ENCODE measurements around the gene ZNF440.
"Not testable (repeated sequence)": the region's sequence is repeated elsewhere in the genome, so short reads cannot be mapped to it uniquely, and the experiment has no call there.

The ZNF440 gene

DNA sequence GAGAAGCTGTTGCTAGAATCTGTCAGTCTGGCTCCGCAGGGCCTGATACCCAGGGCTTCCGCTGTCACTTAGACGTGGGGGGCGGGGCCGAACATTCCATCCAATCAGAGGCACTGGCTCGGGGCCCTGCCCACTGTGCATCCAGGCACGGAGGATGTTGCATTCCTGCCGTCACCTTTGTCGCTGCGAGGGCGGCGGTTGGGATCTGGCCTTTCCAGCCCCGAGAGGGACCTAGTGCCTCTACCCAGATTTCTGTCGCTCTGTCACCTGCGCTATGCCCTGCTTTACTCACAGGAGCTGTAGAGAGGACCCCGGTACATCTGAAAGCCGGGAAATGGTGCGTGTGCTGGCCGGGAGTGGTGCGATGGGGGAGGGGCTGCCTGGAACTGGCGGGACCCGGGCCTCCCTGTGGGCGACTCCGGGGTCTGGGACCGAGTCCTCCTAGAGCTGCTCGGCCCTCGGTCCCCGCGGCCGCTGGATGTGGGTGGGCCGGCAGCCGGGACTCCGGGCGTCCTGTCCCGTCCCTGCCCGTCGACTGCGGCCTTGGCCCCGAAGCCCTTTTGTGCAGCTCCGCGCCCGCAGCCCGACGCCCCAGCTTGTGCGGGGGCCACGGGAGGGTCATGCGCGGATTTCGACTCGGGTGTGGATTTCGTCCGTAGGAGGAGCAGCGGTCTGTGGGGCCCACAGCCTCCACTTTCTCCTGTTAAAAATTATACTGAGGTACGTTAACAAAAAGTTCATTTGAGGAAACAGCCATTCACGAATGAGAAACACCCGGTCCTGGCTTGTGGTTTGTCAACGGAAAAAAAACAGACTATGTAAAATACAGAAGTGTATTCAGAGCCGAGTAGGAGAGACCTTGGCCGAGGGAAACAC lies 34.8 kb downstream of the ZNF440 start, which contains the start of gene ZNF439:
Gene ZNF439 (plus strand): TSS at position 133 of the 876 bp plus-strand sequence. CDS start 142 bp downstream, at position 275.
- Histone ChIP-seq H3K4me1 (no peaks in the 10 kb centered on the region), H3K4me3 (no peak within 1 kb of the TSS), H3K9me3 (0 out of 2 replicates have a peak, but pooled peaks cover 6% of the 10 kb centered on the region), H3K27me3 (ENCODE audit: low read depth) (no peaks in the 10 kb centered on the region), H3K36me3 (replicated peaks) (no peaks in the 10 kb centered on the region)
- DNase-seq (ENCODE audit: low spot score in 2 of 2): no peak
- in situ Hi-C loops (cut with MboI; ENCODE audit: low sequenced_read_pairs): no loop called here

DNA sequence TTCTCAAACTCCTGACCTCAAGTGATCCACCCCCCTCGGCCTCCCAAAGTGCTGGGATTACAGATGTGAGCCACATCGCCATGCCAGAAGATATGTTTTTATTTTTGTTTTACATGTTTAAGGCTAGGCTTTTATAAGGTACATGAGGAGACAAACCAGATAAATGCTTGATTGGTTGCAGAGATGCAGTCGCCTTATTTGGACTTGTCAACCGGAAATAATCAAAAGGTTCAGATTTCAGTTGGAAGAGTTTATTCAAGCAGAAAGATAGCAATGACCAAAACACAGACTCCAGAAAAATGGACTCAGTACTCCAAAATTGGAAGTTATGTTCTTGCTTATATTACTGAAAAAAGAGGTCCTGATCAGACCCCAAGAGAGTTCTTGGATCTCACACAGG lies 36.2 kb downstream of the ZNF440 start:
- H3K4me1 ChIP-seq; H3K36me3 ChIP-seq (replicated peaks); H3K9me3 ChIP-seq; in situ Hi-C loops (cut with MboI; ENCODE audit: low sequenced_read_pairs); DNase-seq (ENCODE audit: low spot score in 2 of 2); H3K27me3 ChIP-seq (ENCODE audit: low read depth); H3K4me3 ChIP-seq: not testable (repeated sequence)

DNA sequence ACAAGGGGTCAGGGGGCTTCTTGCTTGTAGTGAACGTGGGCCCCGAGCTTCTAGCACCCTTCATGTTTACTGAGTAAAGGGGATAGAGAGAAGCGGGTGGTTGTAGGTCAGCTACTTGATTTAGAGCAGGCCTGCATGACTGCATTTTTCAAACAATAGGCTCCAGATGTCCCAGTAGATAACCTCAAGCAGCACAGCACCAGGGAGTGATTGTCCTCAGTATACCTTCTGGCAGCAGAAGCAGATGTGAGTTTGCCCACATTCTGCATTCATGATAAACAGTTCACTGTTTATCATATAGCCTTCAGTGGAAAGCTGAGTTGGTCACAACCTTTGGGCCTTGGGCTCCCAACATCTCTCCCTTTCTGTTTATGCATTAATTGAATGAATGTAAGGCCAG lies 39.3 kb downstream of the ZNF440 start:
- in situ Hi-C loops (cut with MboI; ENCODE audit: low sequenced_read_pairs): no loop called here
- Histone ChIP-seq H3K9me3 (0 out of 2 replicates have a peak, but pooled peaks cover 6% of the 10 kb centered on the region), H3K4me3 (no peak overlapping the region), H3K27me3 (ENCODE audit: low read depth) (no peaks in the 10 kb centered on the region), H3K36me3 (replicated peaks) (no peaks in the 10 kb centered on the region), H3K4me1 (no peaks in the 10 kb centered on the region)
- DNase-seq (ENCODE audit: low spot score in 2 of 2): no peak

DNA sequence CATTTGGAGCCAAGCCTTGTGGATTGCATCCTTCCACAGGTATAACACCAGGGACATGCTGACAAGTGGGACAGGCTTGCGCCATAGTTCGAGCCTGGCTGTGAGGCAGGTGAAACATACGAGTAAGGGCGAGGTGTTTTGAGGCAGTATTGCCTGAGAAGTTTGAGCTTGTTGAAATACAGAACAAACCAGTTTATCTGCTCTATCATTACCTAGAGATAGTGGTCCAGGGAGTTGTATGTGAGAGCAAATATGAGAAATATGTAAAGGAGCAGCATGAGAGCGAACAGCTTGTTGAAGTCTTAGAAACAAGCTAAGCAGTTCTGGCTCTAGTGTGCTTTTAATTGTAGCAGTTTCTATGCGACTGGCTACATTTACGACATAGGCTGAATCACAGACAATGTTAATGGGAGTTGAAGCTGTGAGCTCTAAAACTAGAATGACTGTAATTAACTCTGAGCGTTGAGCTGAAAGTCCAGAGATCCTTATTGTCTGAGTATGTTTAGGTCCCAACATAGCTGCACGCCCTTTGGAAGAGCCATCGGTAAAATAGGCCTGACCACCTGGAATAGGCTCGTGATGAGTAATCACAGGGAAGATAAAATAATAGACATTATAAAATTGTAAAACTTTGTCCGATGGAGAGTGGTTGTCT lies 42.6 kb downstream of the ZNF440 start:
- in situ Hi-C loops (cut with MboI; ENCODE audit: low sequenced_read_pairs): no loop called here
- no peaks in the 10 kb centered on the region for H3K27me3 ChIP-seq (ENCODE audit: low read depth)

DNA sequence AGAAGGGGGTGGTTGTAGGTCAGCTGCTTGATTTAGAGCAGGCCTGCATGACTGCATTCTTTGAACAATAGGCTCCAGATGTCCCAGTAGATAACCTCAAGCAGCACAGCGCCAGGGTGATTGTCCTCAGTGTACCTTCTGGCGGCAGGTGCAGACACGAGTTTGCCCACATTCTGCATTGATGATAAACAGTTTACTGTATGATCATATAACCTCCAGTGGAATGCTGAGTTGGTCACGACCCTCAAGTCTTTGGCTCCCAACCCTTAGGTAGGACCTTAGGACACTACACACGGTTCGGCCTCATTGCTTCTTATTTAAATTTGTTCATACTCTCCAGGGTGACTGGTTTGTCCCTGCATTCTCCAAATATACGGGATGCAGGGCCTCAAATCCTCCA lies 46.6 kb downstream of the ZNF440 start:
- in situ Hi-C loops (cut with MboI; ENCODE audit: low sequenced_read_pairs): no loop called here
- no peak overlapping the region for H3K4me3 ChIP-seq
- H3K9me3 ChIP-seq: no peaks in the 10 kb centered on the region
- H3K27me3 ChIP-seq (ENCODE audit: low read depth): no peaks in the 10 kb centered on the region
- no peaks in the 10 kb centered on the region for H3K4me1 ChIP-seq
- H3K36me3 ChIP-seq (replicated peaks): no peaks in the 10 kb centered on the region
- DNase-seq (ENCODE audit: low spot score in 2 of 2): no peak

More for the DNA sequence above, 42.6 kb downstream of the ZNF440 start:
- Histone ChIP-seq H3K4me1 (no peaks in the 10 kb centered on the region), H3K36me3 (replicated peaks) (no peaks in the 10 kb centered on the region), H3K9me3 (0 out of 2 replicates have a peak, but pooled peaks cover 6% of the 10 kb centered on the region), H3K4me3 (no peak overlapping the region)
- DNase-seq (ENCODE audit: low spot score in 2 of 2): no peak

DNA sequence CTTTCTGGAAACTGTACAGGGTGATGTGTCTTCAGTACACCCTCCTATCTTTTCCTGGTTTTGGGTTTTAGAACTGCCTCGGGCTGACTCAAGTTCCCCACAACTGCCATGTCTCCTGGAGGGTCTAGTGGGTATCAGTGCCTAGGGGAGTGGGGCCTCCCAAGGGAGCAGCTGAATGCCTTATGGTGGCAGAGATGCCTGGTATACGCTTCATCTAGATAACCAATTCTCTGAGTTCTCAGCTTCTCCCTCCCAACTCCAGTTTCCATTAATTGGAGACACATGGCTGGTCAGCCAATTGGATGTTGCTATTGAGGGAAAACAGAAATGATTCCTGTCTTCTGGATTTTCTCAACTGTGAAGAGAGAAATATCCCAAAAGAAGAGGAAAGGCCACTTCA lies 47.2 kb downstream of the ZNF440 start:
- in situ Hi-C loops (cut with MboI; ENCODE audit: low sequenced_read_pairs): no loop called here
- Histone ChIP-seq H3K4me3 (no peak overlapping the region), H3K36me3 (replicated peaks) (no peaks in the 10 kb centered on the region), H3K4me1 (no peaks in the 10 kb centered on the region), H3K9me3 (no peaks in the 10 kb centered on the region), H3K27me3 (ENCODE audit: low read depth) (no peaks in the 10 kb centered on the region)
- no peak for DNase-seq (ENCODE audit: low spot score in 2 of 2)

DNA sequence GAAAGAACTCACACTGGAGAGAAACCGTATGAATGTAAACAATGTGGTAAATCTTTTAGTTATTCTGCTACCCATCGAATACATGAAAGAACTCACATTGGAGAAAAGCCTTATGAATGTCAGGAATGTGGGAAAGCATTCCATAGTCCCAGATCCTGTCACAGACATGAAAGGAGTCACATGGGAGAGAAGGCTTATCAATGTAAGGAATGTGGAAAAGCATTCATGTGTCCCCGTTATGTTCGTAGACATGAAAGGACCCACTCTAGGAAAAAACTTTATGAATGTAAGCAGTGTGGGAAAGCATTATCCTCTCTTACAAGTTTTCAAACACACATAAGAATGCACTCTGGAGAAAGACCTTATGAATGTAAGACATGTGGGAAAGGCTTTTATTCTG lies 53.7 kb downstream of the ZNF440 start:
- H3K4me1 ChIP-seq; H3K9me3 ChIP-seq; in situ Hi-C loops (cut with MboI; ENCODE audit: low sequenced_read_pairs); DNase-seq (ENCODE audit: low spot score in 2 of 2); H3K27me3 ChIP-seq (ENCODE audit: low read depth); H3K4me3 ChIP-seq; H3K36me3 ChIP-seq (replicated peaks): not testable (repeated sequence)

DNA sequence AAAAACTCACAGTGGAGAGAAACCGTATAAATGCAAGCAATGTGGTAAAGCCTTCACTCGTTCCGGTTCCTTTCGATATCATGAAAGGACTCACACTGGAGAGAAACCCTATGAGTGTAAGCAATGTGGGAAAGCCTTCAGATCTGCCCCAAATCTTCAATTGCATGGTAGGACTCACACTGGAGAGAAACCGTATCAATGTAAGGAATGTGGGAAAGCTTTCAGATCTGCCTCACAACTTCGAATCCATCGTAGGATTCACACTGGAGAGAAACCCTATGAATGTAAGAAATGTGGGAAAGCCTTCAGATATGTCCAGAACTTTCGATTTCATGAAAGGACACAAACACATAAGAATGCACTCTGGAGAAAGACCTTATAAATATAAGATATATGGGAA lies 54.1 kb downstream of the ZNF440 start:
- peaks cover 5% of the 10 kb centered on the region; the same call in 1 of the 2 replicates for H3K9me3 ChIP-seq
- no peak for DNase-seq (ENCODE audit: low spot score in 2 of 2)
- H3K27me3 ChIP-seq (ENCODE audit: low read depth): no peaks in the 10 kb centered on the region
- no peaks in the 10 kb centered on the region for H3K4me1 ChIP-seq
- no peaks in the 10 kb centered on the region for H3K36me3 ChIP-seq (replicated peaks)
- in situ Hi-C loops (cut with MboI; ENCODE audit: low sequenced_read_pairs): no loop called here
- no peak overlapping the region for H3K4me3 ChIP-seq

DNA sequence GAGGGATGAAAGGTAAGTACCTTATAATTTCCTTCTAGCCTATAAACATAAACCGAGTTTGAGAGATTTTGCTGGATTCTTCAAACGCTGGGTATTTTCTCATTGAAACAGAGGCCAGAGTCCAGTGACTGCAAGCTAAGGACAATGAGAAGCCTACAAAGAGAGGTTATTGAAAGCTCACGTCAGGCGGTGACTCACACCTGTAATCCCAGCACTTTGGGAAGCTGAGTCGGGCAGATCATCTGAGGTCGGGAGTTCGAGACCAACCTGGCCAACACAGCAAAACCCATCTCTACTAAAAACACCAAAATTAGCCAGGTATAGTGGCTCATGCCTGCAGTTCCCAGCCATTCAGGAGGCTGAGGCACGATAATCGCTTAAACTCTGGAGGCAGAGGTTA lies 58.6 kb downstream of the ZNF440 start:
- no peaks in the 10 kb centered on the region for H3K4me1 ChIP-seq
- peaks cover 5% of the 10 kb centered on the region; the same call in 1 of the 2 replicates for H3K9me3 ChIP-seq
- H3K27me3 ChIP-seq (ENCODE audit: low read depth): no peaks in the 10 kb centered on the region
- H3K36me3 ChIP-seq (replicated peaks): no peaks in the 10 kb centered on the region
- H3K4me3 ChIP-seq: no peak overlapping the region
- in situ Hi-C loops (cut with MboI; ENCODE audit: low sequenced_read_pairs): no loop called here
- DNase-seq (ENCODE audit: low spot score in 2 of 2): no peak

DNA sequence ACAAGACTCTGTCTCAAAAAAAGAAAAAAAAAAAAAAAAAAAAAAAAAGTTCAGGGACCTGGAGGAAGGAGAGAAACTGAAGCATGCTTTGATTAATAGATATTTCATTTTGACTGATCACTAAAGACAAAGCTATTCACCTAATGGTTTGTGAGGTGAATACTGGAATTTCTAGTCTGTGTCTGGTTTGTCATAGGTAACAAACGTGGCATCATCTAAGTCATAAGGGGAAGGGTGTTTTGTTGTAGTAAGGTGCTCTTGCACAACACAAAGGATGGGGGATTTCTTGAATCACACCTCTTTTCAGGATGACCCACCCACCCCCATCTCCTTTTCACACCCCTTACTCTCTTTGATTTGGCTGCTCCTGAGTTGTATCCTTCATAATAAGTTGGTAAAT lies 59.7 kb downstream of the ZNF440 start:
- no peak for DNase-seq (ENCODE audit: low spot score in 2 of 2)
- H3K9me3 ChIP-seq: no peaks in the 10 kb centered on the region; the same call in 1 of the 2 replicates
- H3K4me3 ChIP-seq: no peak overlapping the region
- H3K36me3 ChIP-seq (replicated peaks): no peaks in the 10 kb centered on the region
- in situ Hi-C loops (cut with MboI; ENCODE audit: low sequenced_read_pairs): no loop called here
- H3K4me1 ChIP-seq: no peaks in the 10 kb centered on the region
- H3K27me3 ChIP-seq (ENCODE audit: low read depth): no peaks in the 10 kb centered on the region

DNA sequence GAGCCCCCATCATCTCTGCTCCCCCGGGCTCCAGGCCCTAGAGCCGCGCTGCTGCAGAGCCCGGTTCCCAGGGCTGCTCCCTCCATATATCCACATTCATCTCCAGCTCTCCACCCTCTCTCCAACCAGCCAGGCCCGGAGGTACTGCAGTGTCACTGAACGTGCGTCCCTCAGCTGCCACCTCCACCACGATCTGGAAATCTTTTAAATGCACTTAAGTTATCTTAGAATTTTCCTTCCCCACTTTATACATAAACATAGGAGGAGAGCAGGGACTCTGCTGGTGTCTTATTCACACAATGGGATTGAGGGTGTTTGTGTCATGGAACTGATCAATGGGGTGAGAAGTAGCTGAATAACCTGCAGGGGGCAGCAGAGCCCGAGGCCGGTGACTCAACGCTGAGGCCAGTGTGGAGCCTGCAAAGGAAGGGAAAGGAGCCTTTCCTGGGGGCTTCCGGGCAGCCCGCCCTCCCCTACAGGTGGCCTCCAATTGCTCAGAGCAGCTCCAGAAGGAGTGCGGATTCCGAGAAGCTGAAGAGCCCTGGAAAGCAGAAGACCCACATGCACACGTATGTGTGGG lies 65.7 kb downstream of the ZNF440 start:
- in situ Hi-C loops (cut with MboI; ENCODE audit: low sequenced_read_pairs); H3K36me3 ChIP-seq (replicated peaks); H3K27me3 ChIP-seq (ENCODE audit: low read depth); H3K9me3 ChIP-seq; H3K4me3 ChIP-seq; H3K4me1 ChIP-seq: not testable (repeated sequence)
- DNase-seq (ENCODE audit: low spot score in 2 of 2): peak in 1 of 2 experiments; percentile 44

DNA sequence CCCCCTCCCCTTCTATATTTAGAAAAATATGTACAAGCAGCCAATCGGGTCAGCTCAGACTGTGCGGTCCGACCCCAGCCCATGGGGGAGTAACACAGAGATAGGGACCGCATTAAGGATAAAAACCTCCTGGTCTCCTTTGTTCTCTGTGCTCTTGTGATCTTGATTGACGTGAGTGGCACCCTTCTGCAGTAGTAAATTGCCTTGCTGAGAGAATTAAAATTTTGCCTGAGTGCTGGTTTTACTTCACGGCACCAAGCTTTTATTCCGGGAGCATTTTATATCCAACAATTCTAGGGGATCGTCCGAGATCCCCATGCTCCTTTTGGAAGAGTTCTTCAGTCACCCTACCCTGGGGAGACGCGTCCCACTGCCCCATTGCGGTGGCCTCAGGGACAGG lies 66.5 kb downstream of the ZNF440 start:
- no peaks in the 10 kb centered on the region for H3K9me3 ChIP-seq
- no peak for DNase-seq (ENCODE audit: low spot score in 2 of 2)
- no peaks in the 10 kb centered on the region for H3K36me3 ChIP-seq (replicated peaks)
- H3K4me1 ChIP-seq: no peaks in the 10 kb centered on the region
- H3K4me3 ChIP-seq: no peak overlapping the region
- in situ Hi-C loops (cut with MboI; ENCODE audit: low sequenced_read_pairs): no loop called here
- H3K27me3 ChIP-seq (ENCODE audit: low read depth): no peaks in the 10 kb centered on the region

DNA sequence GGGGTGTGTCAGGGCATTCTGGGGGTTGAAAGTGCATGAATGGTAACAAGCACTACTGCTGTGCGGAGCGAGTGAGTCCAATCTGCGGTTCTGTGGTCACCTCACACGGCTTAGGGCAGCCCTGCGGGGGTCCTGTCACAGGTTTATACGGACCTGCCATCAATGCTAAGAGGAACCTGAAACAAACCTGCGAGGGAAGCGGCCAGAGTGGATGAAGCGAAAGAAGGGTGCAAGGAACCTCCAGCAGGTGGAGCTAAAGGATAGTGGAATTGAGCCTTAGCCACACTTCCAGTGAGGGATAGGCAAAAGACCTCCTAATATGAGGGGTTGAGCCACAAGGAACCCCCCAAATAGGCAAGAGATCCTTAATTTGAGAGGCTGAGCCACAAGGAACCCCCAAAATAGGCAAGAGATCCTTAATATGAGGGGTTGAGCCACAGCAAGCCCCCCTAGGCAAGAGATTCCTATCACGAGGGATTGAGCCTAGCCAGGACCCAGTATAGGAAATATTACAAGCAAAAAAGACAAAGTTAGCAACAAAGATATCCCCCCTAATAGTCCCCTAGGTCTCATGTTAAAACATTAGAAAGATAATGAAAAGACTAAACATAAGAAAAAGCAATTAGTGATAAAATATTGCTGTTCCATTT lies 67.2 kb downstream of the ZNF440 start:
- H3K9me3 ChIP-seq: no peaks in the 10 kb centered on the region; the same call in 1 of the 2 replicates
- in situ Hi-C loops (cut with MboI; ENCODE audit: low sequenced_read_pairs): no loop called here
- DNase-seq (ENCODE audit: low spot score in 2 of 2): peak; percentile 21 to 62
- no peaks in the 10 kb centered on the region for H3K4me1 ChIP-seq
- no peak overlapping the region for H3K4me3 ChIP-seq
- no peaks in the 10 kb centered on the region for H3K36me3 ChIP-seq (replicated peaks)
- H3K27me3 ChIP-seq (ENCODE audit: low read depth): no peaks in the 10 kb centered on the region

Data from HAP-1 (cell line).